GM23248 (cell line): Measurements from ENCODE around the gene TUBB8B.
"Not testable (repeated sequence)": the region's sequence is repeated elsewhere in the genome, so short reads cannot be mapped to it uniquely, and the experiment has no call there.

ENCODE experiments used
- EZH2 ChIP-seq: fragments of 200-600 bp; sonication (generic); IDR thresholded peaks from 2 replicates; pipeline ENCODE4 v1.6.1; 2018; ENCODE audit warnings: antibody characterized with exemption, mild to moderate bottlenecking; ENCODE audit not compliant: insufficient read depth, poor library complexity, severe bottlenecking
- EZH2phosphoT487 ChIP-seq: fragments of 200-600 bp; sonication (generic); IDR thresholded peaks from 2 replicates; pipeline ENCODE4 v1.6.1; 2018; ENCODE audit warnings: antibody characterized with exemption, moderate library complexity, mild to moderate bottlenecking, low read depth; ENCODE audit not compliant: insufficient read depth

DNA sequence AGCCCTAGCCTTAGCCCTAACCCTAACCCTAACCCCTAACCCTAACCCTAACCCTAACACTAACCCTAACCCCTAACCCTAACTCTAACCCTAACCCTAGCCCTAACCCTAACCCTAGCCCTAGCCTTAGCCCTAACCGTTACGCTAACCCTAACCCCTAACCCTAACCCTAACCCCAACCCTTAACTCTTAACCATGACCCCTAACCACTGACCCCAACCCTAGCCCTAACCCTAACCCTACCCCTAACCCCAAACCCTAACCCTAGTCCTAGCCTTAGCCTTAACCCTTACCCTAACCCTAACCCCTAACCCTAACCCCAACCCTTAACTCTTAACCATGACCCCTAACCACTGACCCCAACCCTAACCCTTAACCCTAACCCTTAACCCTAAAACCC is 14.2 kb upstream of the TUBB8B start:
- TF ChIP-seq EZH2, EZH2phosphoT487: not testable (repeated sequence)
